ENCODE results near the gene PMF1. TPM values are rescaled to one million over a fixed set of nuclear protein-coding genes. Genes with fewer than 3 reads are reported as not detected.

The PMF1 gene
- total RNA-seq, 2 donors from 2014 or later, result 122 to 127 TPM

DNA sequence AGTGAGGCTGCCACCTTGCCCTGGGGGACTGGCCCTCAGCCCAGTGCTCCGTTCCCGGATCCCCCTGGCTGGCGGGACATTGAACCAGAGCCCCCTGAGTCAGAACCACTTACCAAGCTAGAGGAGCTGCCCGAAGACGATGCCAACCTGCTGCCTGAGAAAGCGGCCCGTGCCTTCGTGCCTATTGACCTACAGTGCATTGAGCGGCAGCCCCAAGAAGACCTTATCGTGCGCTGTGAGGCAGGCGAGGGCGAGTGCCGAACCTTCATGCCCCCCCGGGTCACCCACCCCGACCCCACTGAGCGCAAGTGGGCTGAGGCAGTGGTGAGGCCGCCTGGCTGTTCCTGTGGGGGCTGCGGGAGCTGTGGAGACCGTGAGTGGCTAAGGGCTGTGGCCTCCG is 72.6 kb downstream of the PMF1 start:
- Mint-ChIP-seq H3K9me3 (no peaks in the 10 kb centered on the region), H3K27ac (no peak overlapping the region), H3K36me3 (ENCODE audit: insufficient read depth in 2 of 2) (peaks cover 5 to 10% of the 10 kb centered on the region in 2 donors), H3K27me3 (ENCODE audit: low read depth) (no peaks in the 10 kb centered on the region), H3K4me1 (ENCODE audit: low read depth) (peaks cover 30% of the 10 kb centered on the region), H3K4me3 (no peak overlapping the region)
- no peak for ATAC-seq (replicated peaks in 1 of 2)
- no peak for DNase-seq

DNA sequence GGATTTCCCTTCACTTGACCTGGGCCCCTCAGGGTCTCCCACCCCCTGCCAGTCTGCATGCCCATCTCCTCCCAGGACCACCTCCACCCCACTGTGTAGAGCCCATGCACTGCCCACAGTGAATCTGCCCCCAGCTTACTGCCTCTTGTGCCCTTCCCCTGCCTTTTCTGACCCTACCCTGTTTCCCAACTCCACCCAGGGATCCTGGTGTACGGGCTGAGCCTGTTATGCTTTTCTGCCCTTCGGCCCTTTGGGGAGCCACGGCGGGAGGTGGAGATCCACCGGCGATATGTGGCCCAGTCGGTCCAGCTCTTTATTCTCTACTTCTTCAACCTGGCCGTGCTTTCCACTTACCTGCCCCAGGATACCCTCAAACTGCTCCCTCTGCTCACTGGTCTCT is 73.3 kb downstream of the PMF1 start:
- no peak overlapping the region for H3K4me3 Mint-ChIP-seq
- no peaks in the 10 kb centered on the region for H3K9me3 Mint-ChIP-seq
- ATAC-seq (replicated peaks in 1 of 2) (no peak), DNase-seq (no peak)
- no peaks in the 10 kb centered on the region for H3K27me3 Mint-ChIP-seq (ENCODE audit: low read depth)
- H3K27ac Mint-ChIP-seq, result no peak overlapping the region
- peaks cover 24% of the 10 kb centered on the region for H3K4me1 Mint-ChIP-seq (ENCODE audit: low read depth)
- peaks cover 5 to 10% of the 10 kb centered on the region in 2 donors for H3K36me3 Mint-ChIP-seq (ENCODE audit: insufficient read depth in 2 of 2)

Other genes with a start within 250 kb of the PMF1 start
- gene ARHGEF2, start 234.5 kb upstream of the PMF1 start, total RNA-seq, result 100 to 1,000 TPM; 152 to 163 TPM
- 100 to 1,000 TPM; 193 to 234 TPM for gene SSR2, start 192.1 kb upstream of the PMF1 start, total RNA-seq
- gene UBQLN4, start 159.2 kb upstream of the PMF1 start, total RNA-seq, result 10 to 100 TPM; 31.4 to 42.6 TPM
- 10 to 100 TPM; 58.7 to 61.8 TPM for gene LAMTOR2, start 158.2 kb upstream of the PMF1 start, total RNA-seq
- gene RAB25, start 151.8 kb upstream of the PMF1 start, total RNA-seq, result under 1 TPM; 0.53 to 0.95 TPM
- gene MEX3A, start 130.5 kb upstream of the PMF1 start, total RNA-seq, result under 1 TPM; 0.31 to 0.97 TPM
- 100 to 1,000 TPM; 125 to 159 TPM for gene LMNA, start 98.3 kb upstream of the PMF1 start, total RNA-seq
- 10 to 100 TPM; 63.7 to 80.3 TPM for gene SEMA4A, start 59.4 kb upstream of the PMF1 start, total RNA-seq
- 10 to 100 TPM; 52.3 to 71.0 TPM for gene SLC25A44, start 18.9 kb upstream of the PMF1 start, total RNA-seq
- 1 to 10 TPM; 6.8 to 7.4 TPM for gene BGLAP, start 29.2 kb downstream of the PMF1 start, total RNA-seq
- gene PAQR6, start 35.0 kb downstream of the PMF1 start, total RNA-seq, result 10 to 100 TPM in 1 of 2 donors, 1 to 10 TPM in 1; 9.6 to 10.4 TPM
- gene SMG5, start 69.8 kb downstream of the PMF1 start, total RNA-seq, result 10 to 100 TPM; 77.0 to 79.7 TPM
- 10 to 100 TPM; 18.7 to 23.9 TPM for gene TMEM79, start 71.3 kb downstream of the PMF1 start, total RNA-seq
- gene GLMP, start 82.7 kb downstream of the PMF1 start, total RNA-seq, result 10 to 100 TPM; 14.9 to 19.0 TPM
- gene VHLL, start 86.3 kb downstream of the PMF1 start, total RNA-seq, result under 1 TPM; 0.65 to 0.91 TPM
- gene CCT3, start 125.3 kb downstream of the PMF1 start, total RNA-seq, result 100 to 1,000 TPM; 183 to 221 TPM
- gene TSACC, start 125.5 kb downstream of the PMF1 start, total RNA-seq, result under 1 TPM in 1 of 2 donors, not detected in 1; 0.94 TPM
- gene RHBG, start 156.2 kb downstream of the PMF1 start, total RNA-seq, result not detected